Ishikawa (cell line): ENCODE results near the gene EHD4.

Experiments used
- CEBPB ChIP-seq: IDR thresholded peaks from 2 replicates; pipeline ENCODE4 v1.6.1; 2012
- CREB1 ChIP-seq: IDR thresholded peaks from 2 replicates; pipeline ENCODE4 v1.6.1; 2012; ENCODE audit warnings: low read depth
- EGR1 ChIP-seq: IDR thresholded peaks from 2 replicates; pipeline ENCODE4 v1.6.1; 2012
- EP300 ChIP-seq: IDR thresholded peaks from 2 replicates; pipeline ENCODE4 v1.6.1; 2012; ENCODE audit warnings: borderline replicate concordance
- FOXM1 ChIP-seq: IDR thresholded peaks from 2 replicates; pipeline ENCODE4 v1.6.1; 2012; ENCODE audit warnings: low read depth, borderline replicate concordance
- MAX ChIP-seq: IDR thresholded peaks from 2 replicates; pipeline ENCODE4 v1.6.1; 2012
- NFIC ChIP-seq: IDR thresholded peaks from 2 replicates; pipeline ENCODE4 v1.6.1; 2012
- RAD21 ChIP-seq: IDR thresholded peaks from 2 replicates; pipeline ENCODE4 v1.6.1; 2012; ENCODE audit warnings: low read depth
- REST ChIP-seq: IDR thresholded peaks from 2 replicates; pipeline ENCODE4 v1.6.1; 2012; ENCODE audit warnings: low read depth, mild to moderate bottlenecking
- TAF1 ChIP-seq: IDR thresholded peaks from 2 replicates; pipeline ENCODE4 v1.6.1; 2012; ENCODE audit warnings: low read depth, mild to moderate bottlenecking
- TCF12 ChIP-seq: IDR thresholded peaks from 2 replicates; pipeline ENCODE4 v1.6.1; 2012; ENCODE audit warnings: low read depth
- TEAD4 ChIP-seq: IDR thresholded peaks from 2 replicates; pipeline ENCODE4 v1.6.1; 2012
- USF1 ChIP-seq: IDR thresholded peaks from 2 replicates; pipeline ENCODE4 v1.6.1; 2012
- YY1 ChIP-seq: IDR thresholded peaks from 2 replicates; pipeline ENCODE4 v1.6.1; 2012; ENCODE audit warnings: low read depth
- ZBTB7A ChIP-seq: IDR thresholded peaks from 2 replicates; pipeline ENCODE4 v1.6.1; 2012; ENCODE audit warnings: low read depth

The EHD4 gene

GRCh38 chr15:41905036-41905793 is 67.1 kb downstream of the EHD4 start:
- no peak for TF ChIP-seq FOXM1
- TF ChIP-seq CREB1 = no peak
- no peak for TF ChIP-seq USF1
- TF ChIP-seq REST = no peak
- no peak for TF ChIP-seq ZBTB7A

GRCh38 chr15:41904541-41905005 is 67.8 kb downstream of the EHD4 start:
- peak; percentile 92 for TF ChIP-seq RAD21
- no peak for TF ChIP-seq CEBPB

- no peak for TF ChIP-seq TEAD4
- no peak for TF ChIP-seq CEBPB
- TF ChIP-seq TCF12 = no peak
- no peak for TF ChIP-seq FOXM1
- TF ChIP-seq USF1 = no peak
- TF ChIP-seq RAD21 = no peak
- TF ChIP-seq CREB1 = no peak
- no peak for TF ChIP-seq NFIC
- TF ChIP-seq REST = no peak
- TF ChIP-seq YY1 = no peak
Observed at GRCh38 chr15:41903782-41904181, 68.6 kb downstream of the EHD4 start.

- no peak for TF ChIP-seq USF1
- TF ChIP-seq YY1 = no peak
- TF ChIP-seq TAF1 = no peak
- TF ChIP-seq CEBPB = no peak
- TF ChIP-seq TCF12 = no peak
- TF ChIP-seq NFIC = no peak
- TF ChIP-seq CREB1 = no peak
- TF ChIP-seq MAX = no peak
- no peak for TF ChIP-seq TEAD4
- no peak for TF ChIP-seq FOXM1
- TF ChIP-seq EGR1 = no peak
- TF ChIP-seq EP300 = no peak
- no peak for TF ChIP-seq ZBTB7A
- no peak for TF ChIP-seq REST
- no peak for TF ChIP-seq RAD21
Observed at GRCh38 chr15:41901431-41901830, 70.9 kb downstream of the EHD4 start.
